Measurements from ENCODE around the gene ANO2. TPM values are rescaled to one million over a fixed set of nuclear protein-coding genes. Genes with fewer than 3 reads are reported as not detected.
"Not testable (repeated sequence)": the region's sequence is repeated elsewhere in the genome, so short reads cannot be mapped to it uniquely, and the experiment has no call there.

ANO2 gene
- polyA plus RNA-seq, 1 experiment, result 0.09 TPM

DNA sequence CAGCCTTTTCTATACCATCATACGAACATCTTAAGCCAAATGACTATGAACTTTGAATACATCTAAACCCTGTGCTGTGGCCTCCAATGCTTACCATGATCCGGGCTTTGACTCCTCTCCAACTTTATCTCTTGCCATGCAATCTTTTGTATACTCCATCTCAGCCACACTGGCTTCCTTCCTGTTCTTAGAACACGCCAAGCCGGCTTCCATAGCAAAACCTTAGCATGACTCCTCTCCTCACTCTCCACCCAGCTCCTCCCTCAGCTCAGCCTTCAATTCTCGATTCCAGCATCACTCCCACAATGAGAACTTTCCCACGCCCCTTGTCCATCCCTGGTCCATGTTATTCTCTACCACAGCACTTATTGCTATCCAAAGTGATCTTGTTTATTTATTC, 284.8 kb downstream of the ANO2 start:
- Histone ChIP-seq H3K27me3 (ENCODE audit: control insufficient read depth, insufficient read depth, low read length) (peaks cover 2% of the 10 kb centered on the region), H3K9me3 (ENCODE audit: control insufficient read depth, insufficient read depth, low read length) (no peaks in the 10 kb centered on the region), H3K4me3 (ENCODE audit: low read depth, low read length) (no peak overlapping the region), H3K27ac (ENCODE audit: low read depth, low read length) (no peak overlapping the region)
- no peak for DNase-seq (ENCODE audit: low read depth, low spot score)
- TF ChIP-seq CTCF (IDR thresholded peaks at IDR 0.05; ENCODE audit: low read depth, low read length), result no peak
- ChIA-PET POLR2A (no interaction called here), CTCF (interaction anchor here (0.5 to 1.3 kb wide), 2 partner anchors 11 to 812 kb away, joined by 3 to 4 read pairs; no protein-coding TSS in a partner anchor)

DNA sequence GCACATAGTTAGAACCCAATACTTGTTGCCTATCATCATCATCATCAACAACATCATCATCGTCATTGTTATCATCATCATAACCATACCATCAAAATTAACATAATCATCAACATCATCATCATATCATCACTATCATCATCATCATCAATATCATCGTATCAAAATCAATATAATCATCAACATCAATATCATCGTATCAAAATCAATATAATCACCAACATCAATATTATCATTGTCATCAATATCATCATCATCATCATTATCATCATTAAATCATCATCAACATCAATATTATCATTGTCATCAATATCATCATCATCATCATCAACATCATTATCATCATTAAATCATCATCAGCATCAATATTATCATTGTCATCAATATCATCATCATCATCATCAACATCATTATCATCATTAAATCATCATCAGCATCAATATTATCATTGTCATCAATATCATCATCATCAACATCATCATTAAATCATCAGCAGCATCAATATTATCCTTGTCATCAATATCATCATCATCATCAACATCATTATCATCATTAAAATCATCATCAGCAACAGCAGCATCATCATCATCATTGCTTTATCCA, 286.6 kb downstream of the ANO2 start:
- POLR2A ChIA-PET; H3K27me3 ChIP-seq (ENCODE audit: control insufficient read depth, insufficient read depth, low read length); CTCF ChIA-PET; H3K9me3 ChIP-seq (ENCODE audit: control insufficient read depth, insufficient read depth, low read length); DNase-seq (ENCODE audit: low read depth, low spot score); H3K4me3 ChIP-seq (ENCODE audit: low read depth, low read length); H3K27ac ChIP-seq (ENCODE audit: low read depth, low read length): not testable (repeated sequence)

DNA sequence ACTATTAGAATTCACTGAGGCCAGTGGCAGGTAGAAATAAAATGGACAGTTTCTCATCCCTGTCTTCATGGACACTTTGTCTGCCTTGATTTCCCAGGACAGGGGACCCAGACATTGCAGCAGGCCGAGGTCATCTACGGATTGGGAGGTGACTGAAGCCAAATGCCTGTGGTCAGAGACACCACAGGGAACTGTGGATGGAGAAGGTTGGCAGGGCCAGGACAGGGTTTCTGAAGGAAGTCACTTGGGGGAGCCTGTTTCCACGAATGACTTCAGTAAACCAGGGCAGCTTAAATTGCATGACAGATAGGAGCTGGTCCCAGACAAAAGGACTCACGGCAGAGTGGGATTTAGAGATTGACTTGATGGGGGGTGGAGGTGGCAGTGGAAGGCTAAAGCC, 288.2 kb downstream of the ANO2 start:
- no peak for DNase-seq (ENCODE audit: low read depth, low spot score)
- Histone ChIP-seq H3K4me3 (ENCODE audit: low read depth, low read length) (no peak overlapping the region), H3K9me3 (ENCODE audit: control insufficient read depth, insufficient read depth, low read length) (no peaks in the 10 kb centered on the region), H3K27ac (ENCODE audit: low read depth, low read length) (no peak overlapping the region), H3K27me3 (ENCODE audit: control insufficient read depth, insufficient read depth, low read length) (peaks cover 2% of the 10 kb centered on the region)
- no peak for TF ChIP-seq CTCF (IDR thresholded peaks at IDR 0.05; ENCODE audit: low read depth, low read length)
- POLR2A ChIA-PET, result no interaction called here
- CTCF ChIA-PET, result interaction anchor here (1.1 to 1.9 kb wide), 2 partner anchors 22 to 228 kb away, joined by 3 to 8 read pairs; no protein-coding TSS in a partner anchor

DNA sequence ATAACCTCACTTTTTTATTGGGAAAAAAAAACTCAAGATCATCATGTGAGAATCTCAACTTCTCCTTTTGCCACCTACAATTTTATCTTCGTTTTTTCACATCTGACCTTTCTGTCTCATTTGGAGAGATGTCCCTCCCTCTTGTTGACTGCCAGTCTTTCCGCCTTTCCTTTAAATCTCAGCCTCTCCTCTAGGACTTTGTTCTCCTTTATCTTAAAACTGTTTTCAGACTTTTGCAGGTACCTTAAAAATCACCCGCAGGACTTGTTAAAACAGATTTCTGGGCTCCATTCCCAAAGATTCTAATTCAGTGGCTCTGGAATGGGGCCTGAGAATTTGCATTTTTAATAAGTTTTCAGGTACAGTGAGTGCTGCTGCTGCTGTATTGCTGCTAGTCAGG, 289.9 kb downstream of the ANO2 start:
- peaks cover 2% of the 10 kb centered on the region for H3K27me3 ChIP-seq (ENCODE audit: control insufficient read depth, insufficient read depth, low read length)
- no peak overlapping the region for H3K27ac ChIP-seq (ENCODE audit: low read depth, low read length)
- H3K4me3 ChIP-seq (ENCODE audit: low read depth, low read length), result no peak overlapping the region
- DNase-seq (ENCODE audit: low read depth, low spot score), result no peak
- ChIA-PET CTCF (no interaction called here), POLR2A (no interaction called here)
- no peak for TF ChIP-seq CTCF (IDR thresholded peaks at IDR 0.05; ENCODE audit: low read depth, low read length)
- H3K9me3 ChIP-seq (ENCODE audit: control insufficient read depth, insufficient read depth, low read length), result no peaks in the 10 kb centered on the region

DNA sequence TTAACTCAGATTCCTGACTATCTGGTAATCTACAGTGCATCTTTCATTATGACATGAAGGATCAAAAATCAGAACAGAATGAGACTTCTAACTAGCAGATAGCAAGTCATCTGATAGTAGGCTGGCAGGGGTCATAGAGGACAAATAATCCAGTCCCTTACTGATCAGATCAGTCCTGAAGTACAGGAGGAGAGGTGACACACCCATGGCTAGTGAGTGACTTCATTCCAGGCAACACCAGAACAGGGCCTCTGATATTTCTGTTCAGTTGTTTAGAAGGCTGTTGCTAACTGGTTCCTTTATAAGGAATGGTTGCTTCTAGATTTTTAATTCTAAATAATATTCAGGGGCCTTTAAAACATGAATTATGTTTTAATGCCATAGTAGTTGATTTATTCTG, 291.0 kb downstream of the ANO2 start:
- ChIA-PET POLR2A (no interaction called here), CTCF (no interaction called here)
- no peak overlapping the region for H3K27ac ChIP-seq (ENCODE audit: low read depth, low read length)

More for the DNA sequence above, 291.0 kb downstream of the ANO2 start:
- Histone ChIP-seq H3K27me3 (ENCODE audit: control insufficient read depth, insufficient read depth, low read length) (peaks cover 2% of the 10 kb centered on the region), H3K4me3 (ENCODE audit: low read depth, low read length) (no peak overlapping the region), H3K9me3 (ENCODE audit: control insufficient read depth, insufficient read depth, low read length) (no peaks in the 10 kb centered on the region)
- no peak for DNase-seq (ENCODE audit: low read depth, low spot score)
- TF ChIP-seq CTCF (IDR thresholded peaks at IDR 0.05; ENCODE audit: low read depth, low read length), result no peak
